ENCODE data around the gene ASCL5.

DNA sequence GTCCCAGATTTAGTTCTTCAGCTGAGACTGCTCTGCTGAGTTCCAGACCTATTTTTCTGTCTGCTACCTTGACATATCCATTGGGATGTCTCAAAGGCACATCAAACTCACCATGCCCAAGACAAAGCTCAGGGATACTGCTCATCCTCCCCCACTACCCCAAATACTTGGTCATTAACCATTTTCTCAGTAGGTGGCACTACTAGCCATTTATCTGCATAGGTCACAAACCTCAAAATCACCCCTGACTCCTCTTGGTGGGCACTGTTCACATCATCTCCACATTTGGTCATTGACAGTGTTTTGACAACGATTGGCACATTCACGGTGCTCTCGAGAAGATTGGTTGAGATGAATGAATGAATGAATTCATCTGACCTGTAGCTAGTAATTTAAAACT is 46.8 kb downstream of the ASCL5 start:
- TF ChIP-seq YY1 (IDR thresholded peaks at IDR 0.05; ENCODE audit: insufficient read depth, insufficient read length) (no peak), SUZ12 (IDR thresholded peaks at IDR 0.05; ENCODE audit: extremely low read depth, insufficient read depth, insufficient read length) (no peak)
